Heart left ventricle (tissue), 16 donors: ENCODE data around the gene ADIPOR1. TPM values are rescaled to one million over a fixed set of nuclear protein-coding genes. Genes with fewer than 3 reads are reported as not detected.

Source experiments
- ATAC-seq, 4 donors: fragments of 200-7000 bp; cut with Tn5 transposase; one replicate each; pipeline ENCODE4 v1.9.1; 2020 to 2022; ENCODE audit warnings: moderate library complexity in 4 of 4, mild to moderate bottlenecking in 3 of 4, moderate number of reproducible peaks in 1 of 4
- DNase-seq, 5 donors: peaks; one replicate each; pipeline ENCODE4 v3.0.0-alpha.2; 2020
- H3K27ac ChIP-seq, 12 donors: fragments of 200-600 bp; sonication (generic) in 4 of 12; one replicate each; pipeline versions ENCODE4 v1.5.0 to v1.8.0; 2016 to 2022; ENCODE audit warnings: mild to moderate bottlenecking in 2 of 12
- H3K27me3 ChIP-seq, 9 donors: fragments of 200-600 bp; sonication (generic) in 2 of 9; one replicate each; pipeline versions ENCODE4 v1.5.1 to v1.8.0; 2016 to 2022; ENCODE audit warnings: mild to moderate bottlenecking in 3 of 9
- H3K36me3 ChIP-seq, 9 donors: fragments of 200-600 bp; sonication (generic) in 2 of 9; one replicate each; pipeline versions ENCODE4 v1.5.0 to v1.8.0; 2018 to 2022; ENCODE audit warnings: mild to moderate bottlenecking in 2 of 9
- H3K4me1 ChIP-seq, 12 donors: fragments of 200-600 bp; sonication (generic) in 4 of 12; one replicate each; pipeline versions ENCODE4 v1.5.0 to v1.8.0; 2016 to 2022; ENCODE audit warnings: mild to moderate bottlenecking in 3 of 12
- H3K4me3 ChIP-seq, 12 donors: fragments of 200-600 bp; sonication (generic) in 4 of 12; one replicate each; pipeline versions ENCODE4 v1.5.0 to v1.8.0; 2017 to 2022; ENCODE audit warnings: mild to moderate bottlenecking in 9 of 12, moderate library complexity in 4 of 12
- H3K9me3 ChIP-seq, 12 donors: fragments of 200-600 bp; sonication (generic) in 4 of 12; one replicate each; pipeline versions ENCODE4 v1.5.0 to v1.8.0; 2016 to 2022; ENCODE audit warnings: mild to moderate bottlenecking in 1 of 12
- POLR2A ChIP-seq, 2 donors: fragments of 450-650 bp; IDR thresholded peaks; one replicate each; pipeline ENCODE4 v1.6.1; 2017; ENCODE audit warnings: antibody characterized with exemption in 2 of 2, mild to moderate bottlenecking in 2 of 2, moderate library complexity in 2 of 2
- WGBS, 4 donors: extraction: QIAGEN DNeasy Blood & Tissue Kit in 2 of 4; methylation state at CpG; one replicate each; pipeline versions ENCODE4 v1.1.5 to v1.1.7; 2013 to 2018; 5-methylcytosine and 5-hydroxymethylcytosine counted together
- intact Hi-C, 10 donors: fragments of 100-400 bp; cut with DNase I; formaldehyde crosslinking; loops; one replicate each; pipeline versions ENCODE4 v1.11.1 to v1.14.2; 2022
- polyA plus RNA-seq, 2 donors: library from polyadenylated mRNA; stranded (reverse); fragments of 200-250 nt; gene quantifications; one replicate each; pipeline ENCODE4 v1.2.3, GENCODE V29; 2013
- total RNA-seq, 9 donors: library from RNA; depleted of rRNA in 2 of 9; stranded (reverse); fragments of >200 nt in 2 of 9; fragmentation: NEBNext Ultra II Directional in 3 of 9; extraction: Animal tissue kit (Norgen Biotek cat#: 25700) in 3 of 9; gene quantifications; one replicate each; pipeline versions ENCODE4 v1.1.0 to v1.2.4, GENCODE V29; 2016 to 2023
- TF ChIP-seq, protein P1 (sequence below), 12 donors: fragments of 200-600 bp; sonication (generic) in 4 of 12; IDR thresholded peaks; one replicate each; pipeline versions ENCODE4 v1.5.0 to v1.8.0; 2018 to 2022; ENCODE audit warnings: antibody characterized with exemption in 12 of 12, mild to moderate bottlenecking in 5 of 12
- donor health status: ischemic (EF 13 %, LVEDD 7.1; RV severe dilation, severe dysfunction).
- donor health status: healthy with polysubstance abuse.
- donor health status: DM: no; HTN: yes; CAD: no.
- donor health status: DM: no; HTN: no; CAD: no.
- donor health status: ischemic (EF 25% LVEDD 6.9; RV normal size, moderate dysfunction).
- donor health status: ischemic (EF 25% LVEDD 5.7; RV mildly dilated, moderate dysfunction).
- donor health status: healthy.
- donor health status: DM: yes; HTN: yes; CAD: no.
- donor health status: ischemic (EF 35%, LVEDD 5.7; RV mildly dilated, moderate dysfunction).
- donor health status: nonischemic (EF 11% LVEDD 7.7; RV severe dilation, severe dysfunction).
- donor health status: DM: yes; HTN: yes; CAD: no.
- donor health status: PGD.
- donor health status: ischemic (EF 29% LVEDD 5.4; RV normal size, mild dysfunction).
- donor health status: nonischemic (EF 23%, LVEDD 6.1; RV moderate dilation, normal function).

ADIPOR1 gene
- total and polyA plus RNA-seq, 11 donors, result 57.4 to 155 (median 102) TPM

DNA sequence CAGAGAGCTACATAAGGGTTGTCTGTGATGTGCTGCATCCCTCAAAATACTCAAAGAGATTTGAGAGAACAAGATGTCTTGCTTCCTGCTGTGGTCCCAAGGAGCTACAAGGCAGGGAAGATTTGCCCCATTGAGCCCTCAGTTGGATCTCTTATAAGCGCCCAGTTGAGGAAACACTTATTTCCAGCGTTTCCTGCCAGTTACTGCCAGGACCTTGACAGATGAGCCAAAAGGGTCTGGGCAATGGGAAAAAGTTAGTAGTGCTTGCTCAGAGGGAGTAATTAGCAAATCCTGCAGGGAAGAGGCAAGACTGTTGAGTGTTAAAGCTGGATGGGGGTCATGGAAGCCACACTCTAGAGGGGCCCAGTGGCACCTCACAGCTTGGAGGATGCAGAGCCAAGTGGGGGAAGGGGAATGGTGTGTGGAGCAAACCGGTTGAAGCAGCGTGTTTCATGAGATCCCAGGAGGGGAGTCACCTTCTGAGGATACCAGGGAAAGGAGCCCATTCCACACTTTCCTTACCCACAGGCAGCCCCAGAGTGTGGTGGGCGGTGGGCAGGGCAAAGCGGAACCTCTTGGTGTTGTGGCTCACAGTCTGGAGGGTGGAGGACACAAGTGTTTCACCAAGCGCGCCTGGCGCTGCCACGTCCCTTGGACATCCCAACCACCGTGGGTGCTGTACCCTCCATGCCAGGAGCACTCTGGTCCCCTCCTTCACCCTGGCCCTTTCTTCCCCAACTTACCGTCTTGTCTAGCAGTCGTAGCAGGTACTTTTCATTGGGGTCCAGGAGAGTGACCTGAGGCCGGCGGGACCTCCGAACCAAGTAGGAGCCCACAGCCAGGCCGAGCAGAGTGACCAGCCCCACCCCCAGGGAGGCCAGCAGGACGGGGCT is 8.1 kb upstream of the ADIPOR1 start:
- Histone ChIP-seq H3K4me3 (peak overlapping the region; percentile 68 to 97 (median 76)), H3K36me3 (peaks cover 0 to 40% (median 32%) of the 10 kb centered on the region in 9 donors), H3K27me3 (no peaks in the 10 kb centered on the region), H3K9me3 (no peaks in the 10 kb centered on the region), H3K27ac (peak overlapping the region; percentile 80 to 99 (median 93)), H3K4me1 (peaks cover 0 to 56% (median 35%) of the 10 kb centered on the region in 12 donors)
- intact Hi-C loops, result loop anchor here in 3 of 10 donors (5.0 kb wide), 2 partner anchors 39 to 41 kb away; partner anchors contain the start of genes KLHL12 (in 2 of the 3) and TMEM183A (in 1 of the 3)
- 28 to 42% (median 35%) methylated on average over 14 to 18 of the region's 18 CpGs for WGBS, 4 donors
- peak in 3 of 4 donors; percentile 0 to 2 (median 1) for ATAC-seq
- peak in 1 of 5 donors; percentile 19 for DNase-seq
- no peak for TF ChIP-seq POLR2A (IDR thresholded peaks at IDR 0.05)
- TF ChIP-seq, protein P1, sequence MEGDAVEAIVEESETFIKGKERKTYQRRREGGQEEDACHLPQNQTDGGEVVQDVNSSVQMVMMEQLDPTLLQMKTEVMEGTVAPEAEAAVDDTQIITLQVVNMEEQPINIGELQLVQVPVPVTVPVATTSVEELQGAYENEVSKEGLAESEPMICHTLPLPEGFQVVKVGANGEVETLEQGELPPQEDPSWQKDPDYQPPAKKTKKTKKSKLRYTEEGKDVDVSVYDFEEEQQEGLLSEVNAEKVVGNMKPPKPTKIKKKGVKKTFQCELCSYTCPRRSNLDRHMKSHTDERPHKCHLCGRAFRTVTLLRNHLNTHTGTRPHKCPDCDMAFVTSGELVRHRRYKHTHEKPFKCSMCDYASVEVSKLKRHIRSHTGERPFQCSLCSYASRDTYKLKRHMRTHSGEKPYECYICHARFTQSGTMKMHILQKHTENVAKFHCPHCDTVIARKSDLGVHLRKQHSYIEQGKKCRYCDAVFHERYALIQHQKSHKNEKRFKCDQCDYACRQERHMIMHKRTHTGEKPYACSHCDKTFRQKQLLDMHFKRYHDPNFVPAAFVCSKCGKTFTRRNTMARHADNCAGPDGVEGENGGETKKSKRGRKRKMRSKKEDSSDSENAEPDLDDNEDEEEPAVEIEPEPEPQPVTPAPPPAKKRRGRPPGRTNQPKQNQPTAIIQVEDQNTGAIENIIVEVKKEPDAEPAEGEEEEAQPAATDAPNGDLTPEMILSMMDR (IDR thresholded peaks at IDR 0.05), result no peak

DNA sequence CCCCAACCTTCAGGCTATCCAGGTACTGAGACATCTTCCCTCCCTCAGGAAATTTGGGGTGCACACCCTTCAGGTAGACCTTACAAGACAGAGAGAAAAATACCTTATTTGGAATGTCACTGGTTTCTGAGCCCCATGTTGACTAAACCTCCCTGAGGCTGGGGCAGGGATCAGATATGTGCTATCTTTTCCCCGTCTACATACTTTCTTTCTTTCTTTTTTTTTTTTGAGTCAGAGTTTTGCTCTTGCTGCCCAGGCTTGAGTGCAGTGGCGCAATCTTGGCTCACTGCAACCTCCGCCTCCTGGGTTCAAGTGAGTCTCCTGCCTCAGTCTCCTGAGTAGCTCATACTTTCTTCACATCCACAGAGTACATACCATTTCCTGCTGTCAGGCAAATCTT is 7.3 kb upstream of the ADIPOR1 start:
- no peak for TF ChIP-seq POLR2A (IDR thresholded peaks at IDR 0.05)
- TF ChIP-seq, protein P1 (IDR thresholded peaks at IDR 0.05), result no peak
- peaks cover 0 to 60% (median 35%) of the 10 kb centered on the region in 12 donors for H3K4me1 ChIP-seq
- 77 to 82% (median 80%) methylated on average over 3 of the region's 3 CpGs for WGBS, 4 donors
- no peak for DNase-seq
- H3K36me3 ChIP-seq, result peaks cover 0 to 43% (median 36%) of the 10 kb centered on the region in 9 donors
- H3K4me3 ChIP-seq, result peak overlapping the region in 7 of 12 donors; percentile 73 to 97 (median 90)
- no peaks in the 10 kb centered on the region for H3K27me3 ChIP-seq
- ATAC-seq, result no peak
- H3K27ac ChIP-seq, result peak overlapping the region; percentile 62 to 99 (median 93)
- intact Hi-C loops, result loop anchor here in 3 of 10 donors (5.0 kb wide), 2 partner anchors 38 to 42 kb away; partner anchors contain the start of genes KLHL12 (in 2 of the 3) and TMEM183A (in 1 of the 3)
- no peaks in the 10 kb centered on the region for H3K9me3 ChIP-seq

DNA sequence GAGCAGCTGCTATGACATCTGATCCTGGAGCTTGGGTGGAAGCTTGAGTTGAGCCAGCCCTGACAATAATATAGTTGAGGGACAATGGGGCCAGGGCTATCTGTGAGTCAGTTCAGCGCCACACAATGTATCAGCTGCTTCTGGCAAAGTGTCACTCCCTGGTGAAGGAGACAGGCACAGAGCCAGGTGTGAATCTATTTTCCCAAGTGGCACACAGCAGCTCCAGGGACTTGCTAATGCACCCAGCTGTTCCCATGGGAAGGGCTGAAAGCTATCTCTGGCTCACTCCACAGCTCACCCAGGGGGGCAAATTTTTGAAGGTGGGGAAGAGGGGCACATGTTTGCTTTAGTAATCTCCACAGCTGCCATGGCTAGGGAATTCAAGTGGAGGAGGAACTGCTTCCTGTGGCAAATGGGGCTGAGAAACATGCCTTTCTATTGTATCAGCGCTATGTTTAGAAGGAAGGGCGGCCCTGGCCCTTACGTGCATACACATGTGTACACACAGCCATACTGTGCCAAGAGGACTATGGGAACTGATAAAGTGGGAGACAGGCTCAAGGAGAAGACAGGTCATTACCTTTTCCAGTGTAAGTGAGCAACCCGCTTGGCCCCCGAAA is 6.8 kb upstream of the ADIPOR1 start:
- no peaks in the 10 kb centered on the region for H3K9me3 ChIP-seq
- H3K4me3 ChIP-seq, result peak overlapping the region in 6 of 12 donors; percentile 73 to 97 (median 92)
- DNase-seq (peak in 4 of 5 donors; percentile 58 to 67 (median 64)), ATAC-seq (peak; percentile 54 to 75 (median 66))
- peaks cover 0 to 60% (median 33%) of the 10 kb centered on the region in 12 donors for H3K4me1 ChIP-seq
- H3K36me3 ChIP-seq, result peaks cover 0 to 43% (median 36%) of the 10 kb centered on the region in 9 donors
- intact Hi-C loops, result loop anchor here in 3 of 10 donors (5.0 kb wide), 2 partner anchors 38 to 42 kb away; partner anchors contain the start of genes KLHL12 (in 2 of the 3) and TMEM183A (in 1 of the 3)
- WGBS, 4 donors, result 41 to 52% (median 43%) methylated on average over 6 of the region's 6 CpGs
- H3K27ac ChIP-seq, result peak overlapping the region; percentile 62 to 99 (median 93)
- H3K27me3 ChIP-seq, result no peaks in the 10 kb centered on the region
- TF ChIP-seq, protein P1 (IDR thresholded peaks at IDR 0.05), result no peak
- no peak for TF ChIP-seq POLR2A (IDR thresholded peaks at IDR 0.05)
